Naive thymus-derived CD8-positive, alpha-beta T cell (primary cell): ENCODE results near the gene PAAF1. TPM values are rescaled to one million over a fixed set of nuclear protein-coding genes. Genes with fewer than 3 reads are reported as not detected.
"Not testable (repeated sequence)": the region's sequence is repeated elsewhere in the genome, so short reads cannot be mapped to it uniquely, and the experiment has no call there.

Source experiments
- ATAC-seq, 2 donors: fragments of 150-1000 bp; cut with Tn5 transposase in 1 of 2; sonication (Bioruptor Pico), chemical (Tn5 transposase) in 1 of 2; 1 replicate in 1 of 2; 2 replicates in 1 of 2; pipeline ENCODE4 v1.10.0; 2021; ENCODE audit warnings: mild to moderate bottlenecking in 2 of 2, moderate library complexity in 2 of 2
- POLR2A ChIA-PET: fragments of 350-600 bp; sonication (Branson Sonifier 250); formaldehyde crosslinking; loops from one replicate; lab custom pipeline; 2021; ENCODE audit warnings: antibody characterized with exemption; lab: Charles Lee
- DNase-seq, 10 donors: peaks; one replicate each; pipeline versions ENCODE4 v3.0.0 to v3.0.0-alpha.2; 2020 to 2022
- H3K27ac Mint-ChIP-seq, 10 donors: one replicate each; pipeline ENCODE4 v1.8.0; 2020 to 2022; ENCODE audit warnings: mild to moderate bottlenecking in 10 of 10, mixed read lengths in 10 of 10, moderate library complexity in 4 of 10, inconsistent platforms in 1 of 10
- H3K27me3 Mint-ChIP-seq, 5 donors: one replicate each; pipeline ENCODE4 v1.8.0; 2021 to 2022; ENCODE audit warnings: mixed read lengths in 5 of 5
- H3K36me3 Mint-ChIP-seq, 3 donors: one replicate each; pipeline ENCODE4 v1.8.0; 2020 to 2022; ENCODE audit warnings: mixed read lengths in 3 of 3, mild to moderate bottlenecking in 2 of 3, inconsistent platforms in 1 of 3
- H3K4me1 Mint-ChIP-seq, 4 donors: one replicate each; pipeline ENCODE4 v1.8.0; 2021 to 2022; ENCODE audit warnings: mixed read lengths in 4 of 4
- H3K4me3 Mint-ChIP-seq, 10 donors: one replicate each; pipeline ENCODE4 v1.8.0; 2020 to 2022; ENCODE audit warnings: mild to moderate bottlenecking in 10 of 10, mixed read lengths in 10 of 10, moderate library complexity in 6 of 10, inconsistent platforms in 1 of 10
- H3K9me3 Mint-ChIP-seq, 9 donors: one replicate each; pipeline ENCODE4 v1.8.0; 2020 to 2022; ENCODE audit warnings: mixed read lengths in 9 of 9, mild to moderate bottlenecking in 3 of 9, inconsistent platforms in 1 of 9, moderate library complexity in 1 of 9
- polyA plus RNA-seq, 3 donors: library from polyadenylated mRNA; unstranded; fragments of 300-500 nt; fragmentation: Illumina TruSeq; gene quantifications; one replicate each; pipeline ENCODE4 v1.2.3, GENCODE V29; 2021
- total RNA-seq, 8 experiments: library from RNA in 2 of 8; stranded (reverse) in 2 of 8; gene quantifications; one replicate each; pipeline ENCODE4 v1.2.3 and lab custom pipeline; 2021 to 2026

The PAAF1 gene
- total and polyA plus RNA-seq, 5 experiments from 2014 or later: 17.7 to 30.4 (median 23.9) TPM

- Mint-ChIP-seq H3K4me3 (no peak overlapping the region), H3K9me3 (peaks cover 0 to 3% (median 0%) of the 10 kb centered on the region in 9 donors), H3K27ac (no peak overlapping the region), H3K4me1 (no peaks in the 10 kb centered on the region), H3K36me3 (peaks cover 0 to 64% (median 11%) of the 10 kb centered on the region in 3 donors), H3K27me3 (no peaks in the 10 kb centered on the region)
- DNase-seq (no peak), ATAC-seq (no peak)
- POLR2A ChIA-PET: no interaction called here
Observed at GRCh38 chr11:73932781-73933180, 56.0 kb downstream of the PAAF1 start.

- H3K4me1 Mint-ChIP-seq, DNase-seq, H3K27ac Mint-ChIP-seq, H3K27me3 Mint-ChIP-seq, POLR2A ChIA-PET, ATAC-seq, H3K4me3 Mint-ChIP-seq: not testable (repeated sequence)
- peaks cover 6 to 39% (median 12%) of the 10 kb centered on the region in 3 donors for H3K36me3 Mint-ChIP-seq
- peaks cover 0 to 12% (median 6%) of the 10 kb centered on the region in 9 donors for H3K9me3 Mint-ChIP-seq
Observed at GRCh38 chr11:73936047-73936446, 59.2 kb downstream of the PAAF1 start.

GRCh38 chr11:73939096-73939495 lies 62.3 kb downstream of the PAAF1 start:
- Mint-ChIP-seq H3K4me1 (peaks cover 0 to 4% (median 2%) of the 10 kb centered on the region in 4 donors), H3K4me3 (no peak overlapping the region), H3K36me3 (peaks cover 9 to 12% (median 11%) of the 10 kb centered on the region in 3 donors), H3K9me3 (peaks cover 0 to 14% (median 7%) of the 10 kb centered on the region in 9 donors), H3K27ac (peak overlapping the region in 2 of 10 donors; percentile 17 to 27), H3K27me3 (no peaks in the 10 kb centered on the region)
- DNase-seq (no peak), ATAC-seq (no peak)
- POLR2A ChIA-PET: no interaction called here

GRCh38 chr11:73940801-73941570 lies 64.2 kb downstream of the PAAF1 start:
- Mint-ChIP-seq H3K36me3 (peaks cover 2 to 11% (median 9%) of the 10 kb centered on the region in 3 donors), H3K4me1 (peaks cover 0 to 4% (median 2%) of the 10 kb centered on the region in 4 donors), H3K9me3 (peaks cover 0 to 14% (median 7%) of the 10 kb centered on the region in 9 donors), H3K4me3 (no peak overlapping the region), H3K27ac (no peak overlapping the region), H3K27me3 (no peaks in the 10 kb centered on the region)
- POLR2A ChIA-PET: no interaction called here
- no peak for DNase-seq
- no peak for ATAC-seq

GRCh38 chr11:73942010-73942409 lies 65.2 kb downstream of the PAAF1 start:
- no peak for ATAC-seq
- H3K9me3 Mint-ChIP-seq: peaks cover 0 to 14% (median 7%) of the 10 kb centered on the region in 9 donors

GRCh38 chr11:73944085-73944484 lies 67.3 kb downstream of the PAAF1 start:
- POLR2A ChIA-PET: no interaction called here
- Mint-ChIP-seq H3K4me3 (no peak overlapping the region), H3K27me3 (peaks cover 0 to 4% (median 0%) of the 10 kb centered on the region in 5 donors), H3K9me3 (peaks cover 0 to 8% (median 2%) of the 10 kb centered on the region in 9 donors), H3K4me1 (no peaks in the 10 kb centered on the region), H3K27ac (no peak overlapping the region), H3K36me3 (peaks cover under 1 to 8% (median 3%) of the 10 kb centered on the region in 3 donors)
- ATAC-seq (no peak), DNase-seq (no peak)

More at GRCh38 chr11:73942010-73942409, 65.2 kb downstream of the PAAF1 start:
- H3K4me3 Mint-ChIP-seq: no peak overlapping the region
- peaks cover 2 to 11% (median 9%) of the 10 kb centered on the region in 3 donors for H3K36me3 Mint-ChIP-seq
- no peak overlapping the region for H3K27ac Mint-ChIP-seq
- H3K4me1 Mint-ChIP-seq: peaks cover 0 to 4% (median 2%) of the 10 kb centered on the region in 4 donors
- POLR2A ChIA-PET: no interaction called here
- H3K27me3 Mint-ChIP-seq: peaks cover 0 to 4% (median 0%) of the 10 kb centered on the region in 5 donors
- no peak for DNase-seq

GRCh38 chr11:73944901-73945300 lies 68.1 kb downstream of the PAAF1 start:
- Mint-ChIP-seq H3K27ac (no peak overlapping the region), H3K4me1 (peaks cover 0 to 3% (median 0%) of the 10 kb centered on the region in 4 donors), H3K4me3 (no peak overlapping the region), H3K27me3 (peaks cover 0 to 4% (median 0%) of the 10 kb centered on the region in 5 donors), H3K9me3 (peaks cover 0 to 8% (median 0%) of the 10 kb centered on the region in 9 donors), H3K36me3 (peaks cover 0 to 8% (median 3%) of the 10 kb centered on the region in 3 donors)
- no peak for ATAC-seq
- POLR2A ChIA-PET: no interaction called here
- DNase-seq: no peak

GRCh38 chr11:73945396-73945795 lies 68.6 kb downstream of the PAAF1 start:
- DNase-seq (no peak), ATAC-seq (no peak)
- Mint-ChIP-seq H3K9me3 (peaks cover 0 to 8% (median 0%) of the 10 kb centered on the region in 9 donors), H3K27ac (no peak overlapping the region), H3K4me3 (no peak overlapping the region), H3K4me1 (peaks cover 0 to 3% (median 0%) of the 10 kb centered on the region in 4 donors), H3K36me3 (peaks cover 0 to 8% (median 3%) of the 10 kb centered on the region in 3 donors), H3K27me3 (peaks cover 0 to 4% (median 0%) of the 10 kb centered on the region in 5 donors)
- POLR2A ChIA-PET: no interaction called here

GRCh38 chr11:73946798-73947458 lies 70.1 kb downstream of the PAAF1 start:
- Mint-ChIP-seq H3K4me1 (peaks cover 0 to 3% (median 0%) of the 10 kb centered on the region in 4 donors), H3K27ac (no peak overlapping the region), H3K36me3 (no peaks in the 10 kb centered on the region), H3K9me3 (no peaks in the 10 kb centered on the region), H3K4me3 (no peak overlapping the region), H3K27me3 (peaks cover 0 to 4% (median 0%) of the 10 kb centered on the region in 5 donors)
- ATAC-seq: no peak
- DNase-seq: no peak
- POLR2A ChIA-PET: no interaction called here

- no peak overlapping the region for H3K4me3 Mint-ChIP-seq
- ATAC-seq (no peak), DNase-seq (no peak)
- POLR2A ChIA-PET: no interaction called here
- peaks cover 0 to 3% (median 0%) of the 10 kb centered on the region in 4 donors for H3K4me1 Mint-ChIP-seq
- peak overlapping the region in 1 of 10 donors; percentile 63 for H3K27ac Mint-ChIP-seq
- peaks cover 0 to 4% (median 0%) of the 10 kb centered on the region in 5 donors for H3K27me3 Mint-ChIP-seq
- H3K9me3 Mint-ChIP-seq: no peaks in the 10 kb centered on the region
- no peaks in the 10 kb centered on the region for H3K36me3 Mint-ChIP-seq
Observed at GRCh38 chr11:73949246-73949645, 72.4 kb downstream of the PAAF1 start.

GRCh38 chr11:73949912-73950311 lies 73.1 kb downstream of the PAAF1 start:
- ATAC-seq (no peak), DNase-seq (no peak)
- POLR2A ChIA-PET: no interaction called here
- H3K4me3 Mint-ChIP-seq: no peak overlapping the region
- no peaks in the 10 kb centered on the region for H3K9me3 Mint-ChIP-seq
- peaks cover 0 to 4% (median 0%) of the 10 kb centered on the region in 5 donors for H3K27me3 Mint-ChIP-seq
- H3K36me3 Mint-ChIP-seq: no peaks in the 10 kb centered on the region
- H3K27ac Mint-ChIP-seq: peak overlapping the region in 1 of 10 donors; percentile 62
- H3K4me1 Mint-ChIP-seq: peaks cover 0 to 3% (median 0%) of the 10 kb centered on the region in 4 donors

- H3K4me1 Mint-ChIP-seq: peaks cover 0 to 3% (median under 1%) of the 10 kb centered on the region in 4 donors
Observed at GRCh38 chr11:73950869-73951710, 74.3 kb downstream of the PAAF1 start, which contains the start of gene DNAJB13. Gene DNAJB13, plus strand, starts transcription at chr11:73951026. Its CDS starts 44 bp downstream, at chr11:73951070.

More at GRCh38 chr11:73950869-73951710, 74.3 kb downstream of the PAAF1 start, which contains the start of gene DNAJB13:
- Mint-ChIP-seq H3K4me3 (no peak within 1 kb of the TSS), H3K27me3 (peaks cover 0 to 9% (median 5%) of the 10 kb centered on the region in 5 donors), H3K9me3 (no peaks in the 10 kb centered on the region), H3K27ac (peak within 1 kb of the TSS in 3 of 10 donors; percentile 12 to 65 (median 62)), H3K36me3 (no peaks in the 10 kb centered on the region)
- DNase-seq: peak in 1 of 10 donors; percentile 21
- no peak for ATAC-seq
- POLR2A ChIA-PET: no interaction called here
